UCSD-AML1 (cell line): Measurements from ENCODE around the gene HMG20B.
"Not testable (repeated sequence)": the region's sequence is repeated elsewhere in the genome, so short reads cannot be mapped to it uniquely, and the experiment has no call there.

Experiments
- DNase-seq: peaks from one replicate; lab custom pipeline; 2025; ENCODE audit not compliant: unreplicated experiment; lab: John Stamatoyannopoulos, UW

The HMG20B gene

DNA sequence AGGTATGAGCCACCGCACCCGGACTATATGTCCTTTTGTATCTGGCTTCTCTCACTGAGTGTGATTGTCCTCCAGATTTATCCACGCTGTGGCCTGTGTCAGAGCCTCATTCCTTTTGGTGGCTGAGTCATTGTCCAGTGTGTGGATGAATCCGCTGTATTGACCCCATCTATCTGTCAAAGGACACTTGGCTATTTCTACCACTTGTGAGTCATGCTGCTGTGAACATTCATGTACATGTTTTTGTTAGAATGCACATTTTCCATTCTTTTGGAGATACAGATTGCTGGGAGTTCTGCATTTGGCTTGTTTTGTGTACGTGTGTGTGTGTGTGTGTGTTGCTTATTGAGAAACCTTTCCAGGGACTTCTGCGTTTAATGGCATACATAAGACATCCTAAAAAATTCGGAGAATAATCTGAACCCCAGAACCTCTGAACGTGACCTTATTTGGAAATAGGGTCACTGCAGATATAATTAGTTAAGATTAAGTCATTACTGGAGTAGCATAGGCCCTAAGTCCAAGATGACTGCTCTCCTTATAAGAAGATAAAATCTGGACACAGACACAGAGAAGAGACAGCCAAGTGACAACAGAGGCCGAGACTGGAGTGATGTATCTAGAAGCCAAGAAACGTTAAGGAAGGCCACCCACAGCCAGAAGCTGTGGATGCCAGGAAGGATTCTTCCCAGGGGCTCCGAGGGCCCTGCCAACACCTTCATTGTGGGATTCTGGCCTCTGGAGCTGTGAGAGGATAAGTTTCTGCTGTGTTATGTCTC, 7.6 kb downstream of the HMG20B start:
- DNase-seq = no peak

DNA sequence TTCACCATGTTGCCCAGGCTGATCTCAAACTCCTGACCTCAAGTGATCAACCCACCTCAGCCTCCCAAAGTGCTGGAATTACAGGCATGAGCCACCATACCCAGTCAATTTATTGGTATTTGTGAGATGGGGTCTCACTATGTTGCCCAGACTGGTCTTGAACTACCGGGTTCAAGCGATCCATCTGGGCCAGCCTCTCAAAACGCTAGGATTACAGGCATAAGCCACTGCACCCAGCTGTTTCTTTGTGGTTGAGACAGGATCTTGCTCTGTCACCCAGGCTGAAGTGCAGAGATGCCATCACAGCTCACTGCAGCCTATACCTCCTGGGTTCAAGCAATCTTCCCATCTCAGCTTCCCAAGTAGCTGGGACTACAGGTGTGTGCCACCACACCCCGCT, 9.0 kb downstream of the HMG20B start:
- DNase-seq = not testable (repeated sequence)

GRCh38 chr19:3584036-3584802, 11.5 kb downstream of the HMG20B start:
- DNase-seq = not testable (repeated sequence)

- DNase-seq = peak; percentile 49
Observed at GRCh38 chr19:3585301-3586126, 12.8 kb downstream of the HMG20B start, which contains the start of gene GIPC3. GIPC3 (plus strand) TSS chr19:3585478; CDS start chr19:3585598, 120 bp downstream.

DNA sequence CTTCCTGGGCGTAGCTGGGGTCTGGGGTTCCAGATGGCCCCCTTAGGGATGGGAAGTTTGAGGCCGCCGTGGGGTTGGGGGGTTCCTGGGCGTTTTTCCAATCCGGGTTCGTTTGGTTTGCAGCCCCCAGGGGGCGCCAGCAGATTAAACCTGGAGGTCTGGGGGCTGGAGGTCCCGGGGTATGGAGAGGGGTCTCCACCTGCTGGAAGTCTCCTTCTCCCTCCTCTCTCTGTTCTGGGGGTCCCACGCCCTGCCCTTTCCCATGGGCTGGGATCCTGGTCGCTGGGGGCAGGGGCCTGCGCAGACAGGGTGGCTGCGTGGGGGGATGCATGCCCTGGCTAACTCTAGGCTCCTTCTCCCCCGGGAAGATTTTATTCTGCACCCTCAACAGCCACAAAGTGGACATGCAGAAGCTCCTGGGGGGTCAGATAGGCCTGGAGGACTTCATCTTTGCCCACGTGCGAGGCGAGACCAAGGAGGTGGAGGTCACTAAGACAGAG, 13.4 kb downstream of the HMG20B start:
- peak; percentile 64 for DNase-seq

GRCh38 chr19:3586707-3587346, 14.1 kb downstream of the HMG20B start:
- no peak for DNase-seq

DNA sequence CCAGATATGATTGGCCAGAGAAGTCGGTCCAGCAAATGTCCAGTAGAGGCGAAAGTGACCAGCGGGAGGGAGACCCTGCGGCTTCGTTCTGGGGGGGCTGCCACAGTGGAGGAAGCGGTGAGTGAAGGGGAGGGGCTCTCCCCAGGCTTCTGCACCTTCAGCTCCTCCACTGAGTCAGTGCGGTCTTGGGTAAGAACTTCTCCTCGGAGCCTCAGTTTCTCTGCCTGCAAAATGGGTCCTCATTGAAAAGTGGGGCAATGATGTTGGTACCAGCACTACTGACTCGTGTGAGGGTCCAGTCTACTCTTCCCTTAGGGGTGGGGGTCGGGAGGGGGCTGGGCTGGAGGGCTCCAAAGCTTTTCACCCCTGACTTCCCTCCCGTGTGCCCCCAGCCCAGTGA, 16.7 kb downstream of the HMG20B start:
- no peak for DNase-seq

- no peak for DNase-seq
Observed at GRCh38 chr19:3589949-3590348, 17.2 kb downstream of the HMG20B start.

GRCh38 chr19:3590991-3591659, 18.4 kb downstream of the HMG20B start:
- no peak for DNase-seq

DNA sequence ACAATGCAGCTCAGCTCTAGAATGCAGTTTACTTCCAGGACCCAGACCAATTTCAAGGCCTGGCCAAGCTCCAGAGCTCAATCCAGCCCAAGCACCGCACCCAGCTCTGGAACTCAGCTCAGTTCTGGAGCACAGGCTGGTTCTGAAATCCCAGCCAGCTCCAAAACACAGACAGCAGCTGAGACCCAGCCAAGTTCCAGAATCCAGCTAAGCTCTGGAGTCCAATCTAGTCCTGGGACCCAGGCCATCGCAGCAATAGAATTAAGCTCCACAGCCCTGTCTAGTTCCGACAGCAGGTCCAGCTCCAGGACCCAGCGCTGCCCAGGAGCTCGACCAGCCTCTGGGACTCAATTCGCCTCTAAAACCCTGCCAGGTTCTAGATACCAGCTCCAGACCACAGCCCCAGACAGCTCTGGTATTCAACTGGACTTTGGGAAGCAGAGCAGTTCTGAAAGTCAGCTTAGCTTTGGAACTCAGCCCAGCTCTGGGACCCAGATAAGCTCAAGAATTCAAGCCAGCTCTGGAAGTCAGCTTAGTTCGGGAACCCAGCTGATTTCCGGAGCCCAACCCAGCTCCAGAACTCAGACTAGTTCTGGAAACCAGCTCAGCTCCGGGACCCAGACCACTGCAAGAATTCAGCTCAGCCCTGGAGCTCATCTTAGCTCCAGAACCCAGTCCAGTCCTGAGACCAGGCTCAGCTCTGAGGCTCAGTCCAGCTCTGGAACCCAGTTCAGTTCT, 19.3 kb downstream of the HMG20B start:
- DNase-seq = no peak

DNA sequence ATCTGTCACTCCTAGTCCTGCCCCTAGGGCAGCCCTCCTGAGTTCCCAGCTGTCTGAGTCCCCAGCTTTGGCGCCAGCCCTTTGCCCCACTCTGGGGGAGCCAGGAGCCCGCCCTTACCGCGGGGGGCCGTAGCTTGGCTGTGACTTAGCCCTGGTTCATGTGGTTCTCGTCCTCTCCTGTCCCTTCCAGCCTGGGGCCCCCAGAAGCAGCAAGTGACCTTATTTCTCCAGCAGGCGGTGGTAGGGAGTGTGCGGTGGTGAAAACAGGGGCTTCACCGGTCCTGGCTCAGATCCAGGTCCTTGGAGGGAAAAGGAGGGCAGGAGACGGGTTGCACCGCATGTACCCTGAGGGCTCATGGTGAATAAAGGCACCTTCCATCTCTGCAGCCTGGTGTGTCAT, 20.4 kb downstream of the HMG20B start:
- no peak for DNase-seq

GRCh38 chr19:3595521-3596061, 22.8 kb downstream of the HMG20B start:
- no peak for DNase-seq

- no peak for DNase-seq
Observed at GRCh38 chr19:3599776-3600187, 27.0 kb downstream of the HMG20B start.

- DNase-seq = no peak
Observed at GRCh38 chr19:3601021-3601420, 28.3 kb downstream of the HMG20B start.

- DNase-seq = no peak
Observed at GRCh38 chr19:3603121-3603811, 30.5 kb downstream of the HMG20B start.

GRCh38 chr19:3604227-3604986, 31.7 kb downstream of the HMG20B start:
- no peak for DNase-seq

- peak; percentile 42 for DNase-seq
Observed at GRCh38 chr19:3604987-3605343, 32.2 kb downstream of the HMG20B start.

DNA sequence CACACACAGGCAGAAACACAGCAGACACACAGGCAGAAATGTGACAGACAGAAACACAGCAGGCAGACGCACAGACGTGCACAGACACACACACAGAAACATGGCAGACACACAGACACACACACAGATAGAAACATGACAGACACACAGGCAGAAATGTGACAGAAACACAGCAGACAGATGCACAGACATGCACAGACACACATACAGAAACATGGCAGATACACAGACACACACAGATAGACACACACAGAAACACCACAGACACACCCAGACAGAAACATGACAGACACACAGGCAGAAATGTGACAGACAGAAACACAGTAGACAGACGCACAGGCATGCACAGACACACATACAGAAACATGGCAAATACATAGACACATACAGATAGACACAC, 32.6 kb downstream of the HMG20B start:
- no peak for DNase-seq
